Endothelial cell of umbilical vein (primary cell): ENCODE measurements around the gene EHMT1. TPM values are rescaled to one million over a fixed set of nuclear protein-coding genes. Genes with fewer than 3 reads are reported as not detected.

Experiments used
- BruUV-seq: library from RNA; stranded (reverse); fragments of 400-500 nt; replicated peaks from 2 replicates; lab custom pipeline; 2021; lab: Mats Ljungman, UMichigan
- CTCF ChIA-PET: fragments of 300-600, 350-600 bp; sonication (Branson Sonifier 250); formaldehyde crosslinking; loops from one replicate; lab custom pipeline; 2021; ENCODE audit warnings: antibody characterized with exemption, inconsistent platforms; lab: Charles Lee
- POLR2A ChIA-PET: fragments of 300-600, 350-600 bp; sonication (Branson Sonifier 250); formaldehyde crosslinking; loops from one replicate; lab custom pipeline; 2021; ENCODE audit warnings: antibody characterized with exemption, inconsistent platforms; lab: Charles Lee
- DNase-seq: peaks from one replicate; pipeline ENCODE4 v3.0.0-alpha.2; 2011; ENCODE audit warnings: low read depth, low spot score
- FAIRE-seq: peaks from 2 replicates; lab custom pipeline; 2011; peaks lifted over from hg19 to GRCh38; lab: Jason Lieb, UNC
- H2AFZ ChIP-seq: 2 replicates; pipeline ENCODE4 v1.6.0; 2012; ENCODE audit warnings: low read depth, low read length, control low read depth, inconsistent platforms
- H3K27ac ChIP-seq: 2 replicates; pipeline ENCODE4 v1.5.1; 2011; ENCODE audit warnings: low read depth, mild to moderate bottlenecking, control low read depth, low read length, moderate library complexity; ENCODE audit not compliant: insufficient read depth
- H3K27me3 ChIP-seq, 2 experiments: 2 replicates each; pipeline versions ENCODE4 v1.6.0 to v1.6.1; 2011; ENCODE audit warnings: low read length in 2 of 2, mixed read lengths in 1 of 2; ENCODE audit not compliant: control insufficient read depth in 2 of 2, insufficient read depth in 2 of 2
- H3K36me3 ChIP-seq, 2 experiments: 2 replicates in 1 of 2; 3 replicates in 1 of 2; pipeline ENCODE4 v1.5.1; 2011; ENCODE audit warnings: low read length in 2 of 2, mild to moderate bottlenecking in 1 of 2, moderate library complexity in 1 of 2; ENCODE audit not compliant: control insufficient read depth in 2 of 2, insufficient read depth in 2 of 2; ENCODE audit errors: extremely low read depth in 1 of 2
- H3K4me1 ChIP-seq: 3 replicates; pipeline ENCODE4 v1.5.1; 2011; ENCODE audit warnings: mild to moderate bottlenecking, low read length; ENCODE audit not compliant: control insufficient read depth, insufficient read depth; ENCODE audit errors: extremely low read depth
- H3K4me2 ChIP-seq: 2 replicates; pipeline ENCODE4 v1.6.1; 2011; ENCODE audit warnings: low read length, control low read depth, mixed read lengths; ENCODE audit not compliant: insufficient read depth
- H3K4me3 ChIP-seq, 3 experiments: fragments of 200-600 bp in 1 of 3; sonication (generic), shearing (Covaris generic) in 1 of 3; replicated peaks in 1 of 3; 2 replicates each; pipeline ENCODE4 v1.5.1; 2011 to 2016; ENCODE audit warnings: control low read depth in 3 of 3, low read length in 3 of 3, mild to moderate bottlenecking in 2 of 3, inconsistent platforms in 1 of 3, low read depth in 1 of 3, moderate library complexity in 1 of 3; ENCODE audit not compliant: insufficient read depth in 1 of 3
- H3K79me2 ChIP-seq: 2 replicates; pipeline ENCODE4 v1.6.0; 2012; ENCODE audit warnings: low read length, inconsistent platforms; ENCODE audit not compliant: control insufficient read depth, insufficient read depth
- H3K9ac ChIP-seq: replicated peaks from 2 replicates; pipeline ENCODE3; 2011; ENCODE audit warnings: low read length, control low read depth; ENCODE audit not compliant: insufficient read depth; ENCODE audit errors: extremely low read depth
- H3K9me1 ChIP-seq: replicated peaks from 3 replicates; pipeline ENCODE4 v1.6.0; 2011; ENCODE audit warnings: mild to moderate bottlenecking, low read length; ENCODE audit not compliant: control insufficient read depth, insufficient read depth; ENCODE audit errors: extremely low read depth
- H3K9me3 ChIP-seq: replicated peaks from 2 replicates; pipeline ENCODE4 v1.5.1; 2012; ENCODE audit warnings: low read length, inconsistent platforms; ENCODE audit not compliant: control insufficient read depth, insufficient read depth
- H4K20me1 ChIP-seq: replicated peaks from 2 replicates; pipeline ENCODE3; 2011; ENCODE audit warnings: mild to moderate bottlenecking, low read length; ENCODE audit not compliant: control insufficient read depth, insufficient read depth; ENCODE audit errors: extremely low read depth
- EZH2 ChIP-seq: IDR thresholded peaks from 2 replicates; pipeline ENCODE4 v1.6.1; 2012; ENCODE audit warnings: borderline replicate concordance, low read depth, mild to moderate bottlenecking, moderate library complexity, low read length, inconsistent platforms; ENCODE audit not compliant: severe bottlenecking
- FOS ChIP-seq: IDR thresholded peaks from 2 replicates; pipeline ENCODE4 v1.6.1; 2011; ENCODE audit warnings: mild to moderate bottlenecking, low read length, moderate library complexity, borderline replicate concordance; ENCODE audit not compliant: insufficient read depth
- GATA2 ChIP-seq: IDR thresholded peaks from 2 replicates; pipeline ENCODE4 v1.7.0; 2011; ENCODE audit warnings: low read depth, mild to moderate bottlenecking, moderate library complexity, mixed read lengths, low read length; ENCODE audit not compliant: insufficient read length, insufficient read depth
- JUN ChIP-seq: IDR thresholded peaks from 2 replicates; pipeline ENCODE4 v1.6.1; 2011; ENCODE audit warnings: borderline replicate concordance, low read depth; ENCODE audit not compliant: insufficient read length, insufficient read depth
- MAX ChIP-seq: IDR thresholded peaks from 2 replicates; pipeline ENCODE4 v1.6.1; 2011; ENCODE audit not compliant: insufficient read depth, insufficient read length
- MYC ChIP-seq: IDR thresholded peaks from one replicate; pipeline ENCODE4 v1.6.1; 2011; ENCODE audit warnings: mild to moderate bottlenecking, low read depth, low read length
- POLR2A ChIP-seq: IDR thresholded peaks from 2 replicates; pipeline ENCODE4 v1.6.1; 2012; ENCODE audit warnings: low read depth, mild to moderate bottlenecking, control low read depth, low read length
- POLR2AphosphoS5 ChIP-seq: IDR thresholded peaks from 2 replicates; pipeline ENCODE4 v1.6.1; 2012; ENCODE audit warnings: low read depth, mild to moderate bottlenecking, control low read depth, low read length, moderate library complexity; ENCODE audit not compliant: insufficient read depth
- dilution Hi-C: fragments of 300-500 bp; cut with MboI; formaldehyde crosslinking; loops from one replicate; pipeline ENCODE4 v1.15.0; 2019; ENCODE audit warnings: low sequenced_read_pairs; ENCODE audit not compliant: extremely low pct_ligation_motif_present
- intact Hi-C: fragments of 100-400 bp; cut with micrococcal nuclease; formaldehyde crosslinking; loops from one replicate; pipeline ENCODE4 v1.10.0; 2022
- polyA plus RNA-seq, 4 experiments: library from polyadenylated mRNA; depleted of rRNA in 3 of 4; stranded (reverse) in 3 of 4; unstranded in 1 of 4; fragments of >200 nt; gene quantifications; 2 replicates each; pipeline versions ENCODE4 v1.2.1 to v1.2.3, GENCODE V29; 2011 to 2012; ENCODE audit warnings: missing spikeins in 1 of 4
- total RNA-seq: library from RNA; stranded (reverse); gene quantifications from 2 replicates; pipeline ENCODE4 v1.2.3, GENCODE V29; 2021
- TF ChIP-seq, protein P1 (sequence below), 2 donors: IDR thresholded peaks; 1 replicate in 1 of 2; 2 replicates in 1 of 2; pipeline ENCODE4 v1.5.1; 2011; ENCODE audit warnings: low read length in 2 of 2, mild to moderate bottlenecking in 2 of 2, moderate library complexity in 2 of 2, control low read depth in 1 of 2, inconsistent platforms in 1 of 2, low read depth in 1 of 2; ENCODE audit not compliant: insufficient read depth in 1 of 2; ENCODE audit errors: extremely low read depth in 1 of 2

Gene EHMT1
- total and polyA plus RNA-seq, 2 donors (not counting 3 experiments of a cell fraction or from before 2014, with no cell fraction given) = 48.2 to 104 TPM

GRCh38 chr9:137813651-137814415, 195.0 kb downstream of the EHMT1 start:
- TF ChIP-seq FOS = no peak
- TF ChIP-seq GATA2 = no peak
- TF ChIP-seq MYC = no peak
- TF ChIP-seq, protein P1, sequence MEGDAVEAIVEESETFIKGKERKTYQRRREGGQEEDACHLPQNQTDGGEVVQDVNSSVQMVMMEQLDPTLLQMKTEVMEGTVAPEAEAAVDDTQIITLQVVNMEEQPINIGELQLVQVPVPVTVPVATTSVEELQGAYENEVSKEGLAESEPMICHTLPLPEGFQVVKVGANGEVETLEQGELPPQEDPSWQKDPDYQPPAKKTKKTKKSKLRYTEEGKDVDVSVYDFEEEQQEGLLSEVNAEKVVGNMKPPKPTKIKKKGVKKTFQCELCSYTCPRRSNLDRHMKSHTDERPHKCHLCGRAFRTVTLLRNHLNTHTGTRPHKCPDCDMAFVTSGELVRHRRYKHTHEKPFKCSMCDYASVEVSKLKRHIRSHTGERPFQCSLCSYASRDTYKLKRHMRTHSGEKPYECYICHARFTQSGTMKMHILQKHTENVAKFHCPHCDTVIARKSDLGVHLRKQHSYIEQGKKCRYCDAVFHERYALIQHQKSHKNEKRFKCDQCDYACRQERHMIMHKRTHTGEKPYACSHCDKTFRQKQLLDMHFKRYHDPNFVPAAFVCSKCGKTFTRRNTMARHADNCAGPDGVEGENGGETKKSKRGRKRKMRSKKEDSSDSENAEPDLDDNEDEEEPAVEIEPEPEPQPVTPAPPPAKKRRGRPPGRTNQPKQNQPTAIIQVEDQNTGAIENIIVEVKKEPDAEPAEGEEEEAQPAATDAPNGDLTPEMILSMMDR (IDR thresholded peaks at IDR 0.05; ENCODE audit: extremely low read depth in 1 of 2, insufficient read depth in 1 of 2, low read depth in 1 of 2, low read length in 2 of 2) = no peak
- no peak for TF ChIP-seq POLR2A
- no peak for TF ChIP-seq POLR2AphosphoS5
- TF ChIP-seq MAX = no peak
- no peak for TF ChIP-seq EZH2
- TF ChIP-seq JUN = no peak
- Histone ChIP-seq H3K4me2 (no peak overlapping the region), H2AFZ (no peak overlapping the region), H3K9me1 (no peaks in the 10 kb centered on the region), H3K4me3 (no peak overlapping the region), H3K79me2 (no peaks in the 10 kb centered on the region), H3K9me3 (no peaks in the 10 kb centered on the region), H3K27me3 (no peaks in the 10 kb centered on the region), H3K36me3 (peaks cover 5 to 46% of the 10 kb centered on the region in 2 experiments), H3K4me1 (no peaks in the 10 kb centered on the region), H3K27ac (no peak overlapping the region), H4K20me1 (no peaks in the 10 kb centered on the region), H3K9ac (no peak overlapping the region)
- intact Hi-C loops (no loop called here), dilution Hi-C loops (no loop called here)
- no TSS peak for BruUV-seq
- FAIRE-seq = no peak
- DNase-seq = no peak
- ChIA-PET POLR2A (no interaction called here), CTCF (no interaction called here)
